Endothelial cell of hepatic sinusoid (primary cell): Measurements from ENCODE around the gene ZNF425.
"Not testable (repeated sequence)": the region's sequence is repeated elsewhere in the genome, so short reads cannot be mapped to it uniquely, and the experiment has no call there.

Experiments
- in situ Hi-C: cut with HindIII; loops from 2 replicates; pipeline ENCODE4 v1.10.0; 2017; ENCODE audit warnings: low sequenced_read_pairs

ZNF425 gene

GRCh38 chr7:149133028-149133710 is 7.0 kb upstream of the ZNF425 start:
- in situ Hi-C loops: no loop called here

- in situ Hi-C loops: no loop called here
These were observed 4.6 kb upstream of the ZNF425 start for GRCh38 chr7:149130572-149131198.

- in situ Hi-C loops: no loop called here
These were observed 640 bp upstream of the ZNF425 start for GRCh38 chr7:149126662-149127266.

- in situ Hi-C loops: no loop called here
These were observed 798 bp downstream of the ZNF425 start for GRCh38 chr7:149125189-149125862.

GRCh38 chr7:149109969-149110368 is 16.2 kb downstream of the ZNF425 start:
- in situ Hi-C loops: no loop called here

- in situ Hi-C loops: no loop called here
These were observed 21.4 kb downstream of the ZNF425 start for GRCh38 chr7:149104749-149105148.

- in situ Hi-C loops: no loop called here
These were observed 21.9 kb downstream of the ZNF425 start for GRCh38 chr7:149104214-149104613.

- in situ Hi-C loops: no loop called here
These were observed 22.7 kb downstream of the ZNF425 start for GRCh38 chr7:149103424-149103823.

GRCh38 chr7:149102666-149103065 is 23.5 kb downstream of the ZNF425 start:
- in situ Hi-C loops: no loop called here

GRCh38 chr7:149100821-149101220 is 25.3 kb downstream of the ZNF425 start:
- in situ Hi-C loops: no loop called here

- in situ Hi-C loops: no loop called here
These were observed 27.1 kb downstream of the ZNF425 start for GRCh38 chr7:149099058-149099457.

- in situ Hi-C loops: no loop called here
These were observed 29.0 kb downstream of the ZNF425 start for GRCh38 chr7:149097088-149097487.

- in situ Hi-C loops: no loop called here
These were observed 32.9 kb downstream of the ZNF425 start for GRCh38 chr7:149093228-149093627.

GRCh38 chr7:149092244-149092643 is 33.9 kb downstream of the ZNF425 start:
- in situ Hi-C loops: not testable (repeated sequence)

GRCh38 chr7:149090397-149091195 is 35.5 kb downstream of the ZNF425 start, which contains the start of gene ZNF786:
Gene ZNF786, minus strand, starts transcription at chr7:149090718. Its CDS starts 78 bp downstream, at chr7:149090640.
- in situ Hi-C loops: no loop called here

- in situ Hi-C loops: no loop called here
These were observed 38.7 kb downstream of the ZNF425 start for GRCh38 chr7:149087376-149087775.

- in situ Hi-C loops: no loop called here
These were observed 40.3 kb downstream of the ZNF425 start for GRCh38 chr7:149085866-149086265.

GRCh38 chr7:149084407-149084806 is 41.7 kb downstream of the ZNF425 start:
- in situ Hi-C loops: no loop called here

GRCh38 chr7:149081914-149082313 is 44.2 kb downstream of the ZNF425 start:
- in situ Hi-C loops: no loop called here

- in situ Hi-C loops: no loop called here
These were observed 48.5 kb downstream of the ZNF425 start for GRCh38 chr7:149077594-149077993.

GRCh38 chr7:149075286-149075685 is 50.8 kb downstream of the ZNF425 start:
- in situ Hi-C loops: no loop called here
